Measurements from ENCODE around the gene TNNT2. TPM values are rescaled to one million over a fixed set of nuclear protein-coding genes. Genes with fewer than 3 reads are reported as not detected.

The TNNT2 gene
- not detected in 2 replicates for total RNA-seq

GRCh38 chr1:201377611-201378092, at the start of gene TNNT2:
Gene TNNT2, minus strand, starts transcription at chr1:201377680. Its CDS starts 4,426 bp downstream, at chr1:201373254.

GRCh38 chr1:201399018-201399351, 21.5 kb upstream of the TNNT2 start, which contains the start of gene LAD1:
Gene LAD1, minus strand, starts transcription at chr1:201399324. Its CDS starts 18 bp downstream, at chr1:201399306.

Other genes with a start within 250 kb of the TNNT2 start
- gene TMEM9, start 223.2 kb downstream of the TNNT2 start, total RNA-seq: 51.9 and 58.8 TPM in 2 replicates
- gene IGFN1, start 186.9 kb downstream of the TNNT2 start, total RNA-seq: not detected in 2 replicates
- 0.09 and 0.11 TPM in 2 replicates for gene PKP1, start 94.2 kb downstream of the TNNT2 start, total RNA-seq
- gene LAD1, start 21.6 kb upstream of the TNNT2 start, total RNA-seq: 0.22 TPM in 1 of 2 replicates, not detected in the other
- gene TNNI1, start 44.0 kb upstream of the TNNT2 start, total RNA-seq: not detected in 2 replicates
- gene PHLDA3, start 91.5 kb upstream of the TNNT2 start, total RNA-seq: 9.6 and 15.8 TPM in 2 replicates
- 78.0 and 111 TPM in 2 replicates for gene CSRP1, start 129.4 kb upstream of the TNNT2 start, total RNA-seq
- 4.2 and 4.4 TPM in 2 replicates for gene NAV1, start 161.4 kb upstream of the TNNT2 start, total RNA-seq